ENCODE measurements around the gene ACCS. TPM values are rescaled to one million over a fixed set of nuclear protein-coding genes. Genes with fewer than 3 reads are reported as not detected.

The ACCS gene
- total and polyA plus RNA-seq, 3 donors from 2014 or later: 33.4 to 65.4 (median 63.0) TPM

GRCh38 chr11:44088377-44088776, 22.3 kb downstream of the ACCS start:
- no peak for DNase-seq
- H3K9me3 ChIP-seq: no peaks in the 10 kb centered on the region
- intact Hi-C loops (cut with DNase I; ENCODE audit: low total_unique reads): no loop called here
- no peaks in the 10 kb centered on the region for H3K27me3 ChIP-seq
- H3K36me3 ChIP-seq (ENCODE audit: low read depth, missing control alignments): no peaks in the 10 kb centered on the region
- no peak overlapping the region for H3K27ac ChIP-seq
- TF ChIP-seq POLR2A (IDR thresholded peaks at IDR 0.05) (no peak), CTCF (IDR thresholded peaks at IDR 0.05) (no peak)
- H3K4me3 ChIP-seq: no peak overlapping the region
- H3K4me1 ChIP-seq: peaks cover 4% of the 10 kb centered on the region
- 91% methylated on average over 4 of the region's 4 CpGs for WGBS, 2 donors

GRCh38 chr11:44088871-44089270, 22.8 kb downstream of the ACCS start:
- Histone ChIP-seq H3K4me1 (no peaks in the 10 kb centered on the region), H3K27me3 (no peaks in the 10 kb centered on the region), H3K9me3 (no peaks in the 10 kb centered on the region), H3K27ac (no peak overlapping the region), H3K4me3 (no peak overlapping the region), H3K36me3 (ENCODE audit: low read depth, missing control alignments) (no peaks in the 10 kb centered on the region)
- WGBS, 2 donors: 60 to 91% methylated on average over 4 of the region's 4 CpGs
- TF ChIP-seq POLR2A (IDR thresholded peaks at IDR 0.05) (no peak), CTCF (IDR thresholded peaks at IDR 0.05) (no peak)
- intact Hi-C loops (cut with DNase I; ENCODE audit: low total_unique reads): no loop called here
- DNase-seq: no peak

GRCh38 chr11:44090539-44090938, 24.5 kb downstream of the ACCS start:
- no peak for TF ChIP-seq POLR2A (IDR thresholded peaks at IDR 0.05)
- no peak for TF ChIP-seq CTCF (IDR thresholded peaks at IDR 0.05)
- H3K27me3 ChIP-seq: no peaks in the 10 kb centered on the region
- H3K4me3 ChIP-seq: no peak overlapping the region
- WGBS, 2 donors: 86 to 100% methylated on average over 1 of the region's 1 CpG
- no peaks in the 10 kb centered on the region for H3K36me3 ChIP-seq (ENCODE audit: low read depth, missing control alignments)
- H3K27ac ChIP-seq: no peak overlapping the region
- H3K4me1 ChIP-seq: no peaks in the 10 kb centered on the region
- no peaks in the 10 kb centered on the region for H3K9me3 ChIP-seq
- intact Hi-C loops (cut with DNase I; ENCODE audit: low total_unique reads): loop anchor here (10.0 kb wide), 1 partner anchor 444 kb away; no protein-coding TSS in a partner anchor
- DNase-seq: no peak

- no peaks in the 10 kb centered on the region for H3K27me3 ChIP-seq
- intact Hi-C loops (cut with DNase I; ENCODE audit: low total_unique reads): loop anchor here (10.0 kb wide), 1 partner anchor 440 kb away; no protein-coding TSS in a partner anchor
Observed at GRCh38 chr11:44094260-44094868, 28.3 kb downstream of the ACCS start.

More at GRCh38 chr11:44094260-44094868, 28.3 kb downstream of the ACCS start:
- H3K4me3 ChIP-seq: no peak overlapping the region
- peak; percentile 94 for DNase-seq
- no peaks in the 10 kb centered on the region for H3K9me3 ChIP-seq
- TF ChIP-seq POLR2A (IDR thresholded peaks at IDR 0.05) (no peak), CTCF (IDR thresholded peaks at IDR 0.05) (peak; percentile 51 to 79 (median 77))
- 19 to 24% methylated on average over 11 of the region's 11 CpGs for WGBS, 2 donors
- peaks cover 8% of the 10 kb centered on the region for H3K4me1 ChIP-seq
- no peak overlapping the region for H3K27ac ChIP-seq
- no peaks in the 10 kb centered on the region for H3K36me3 ChIP-seq (ENCODE audit: low read depth, missing control alignments)

Data from testis (tissue), 3 donors.